Activated gamma-delta T cell treated with anti-CD3 and anti-CD28 coated beads, Interleukin-2, amount 50 U/mL, for 16 hours (primary cell): ENCODE results near the gene NSFL1C.
A peak's percentile ranks its signal among the peaks of the same experiment; 100 is the strongest.
"Not testable (repeated sequence)": the region's sequence is repeated elsewhere in the genome, so short reads cannot be mapped to it uniquely, and the experiment has no call there.

Experiments
- DNase-seq: peaks from one replicate; pipeline ENCODE4 v3.0.0-alpha.2; 2020; ENCODE audit warnings: low read depth

The NSFL1C gene

DNA sequence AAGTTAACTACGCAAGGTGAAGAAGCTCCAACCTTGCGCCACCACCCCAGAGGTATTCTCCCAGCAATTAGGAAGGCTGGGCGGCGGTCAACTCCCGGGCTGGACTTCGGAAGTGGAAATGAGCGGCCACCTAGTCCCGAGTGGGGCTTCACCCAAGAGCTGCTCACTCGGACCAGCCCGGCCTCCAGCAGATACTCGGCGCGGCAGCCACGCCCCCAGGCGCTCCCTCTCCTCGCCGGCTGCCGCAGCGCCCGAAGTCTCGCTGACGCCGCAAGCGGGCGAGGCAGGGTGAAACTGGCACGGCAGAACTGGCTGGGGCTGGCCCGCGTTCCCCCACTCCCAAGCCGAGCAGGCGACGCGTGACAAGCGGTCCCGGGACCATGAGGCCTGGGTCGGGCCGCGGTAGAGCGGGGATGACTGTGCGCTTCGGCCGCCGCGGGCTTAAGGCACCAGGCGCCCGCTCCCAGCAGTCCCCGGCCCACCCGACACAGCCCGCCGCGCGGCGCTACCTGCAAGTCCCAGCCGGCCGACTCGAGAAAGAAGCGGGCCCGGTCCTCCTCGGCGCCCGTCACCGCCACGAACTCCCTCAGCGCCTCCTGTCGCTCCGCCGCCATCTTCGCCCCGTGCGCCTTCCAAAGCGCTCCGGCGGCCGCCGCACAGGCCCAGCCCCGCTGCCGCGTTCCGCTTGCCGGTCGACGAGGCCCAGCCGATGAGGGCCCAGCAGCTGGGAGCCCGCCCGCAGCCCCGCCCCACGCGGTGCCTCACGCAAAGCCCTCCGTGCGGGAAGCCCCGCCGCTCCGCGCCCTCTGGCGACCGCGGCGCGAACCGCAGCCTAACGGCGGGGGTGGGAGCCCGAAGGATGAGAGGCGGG is at the start of gene NSFL1C:
Gene NSFL1C, minus strand, starts transcription at position 639 of the 871 bp plus-strand sequence. Its CDS starts 25 bp downstream, at position 614.
- peak; percentile 97 for DNase-seq

- DNase-seq = no peak
Observed at GRCh38 chr20:1513801-1514200, 47.2 kb upstream of the NSFL1C start.

- no peak for DNase-seq
Observed at GRCh38 chr20:1509237-1509636, 42.6 kb upstream of the NSFL1C start.

DNA sequence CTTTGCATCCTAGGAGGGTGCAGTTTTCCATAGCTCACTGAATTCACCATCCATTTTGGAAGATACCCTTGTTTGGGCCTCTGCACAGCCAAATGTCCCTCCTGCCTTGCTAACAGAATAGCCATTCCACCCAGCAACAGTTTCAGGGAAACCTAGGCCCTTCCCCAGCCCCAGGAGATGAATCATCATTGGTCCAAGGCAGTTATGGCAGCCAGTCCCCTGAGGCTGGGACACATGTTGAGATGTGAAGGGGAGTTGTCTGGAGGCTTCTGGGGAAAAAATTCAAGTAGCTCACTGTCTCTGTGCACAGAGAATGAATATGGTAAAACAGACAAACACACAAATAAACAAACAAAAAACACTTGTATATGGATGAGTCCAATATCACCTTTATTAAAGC is 41.9 kb upstream of the NSFL1C start:
- DNase-seq = no peak

GRCh38 chr20:1507276-1507675 is 40.6 kb upstream of the NSFL1C start:
- DNase-seq = no peak

- no peak for DNase-seq
Observed at GRCh38 chr20:1505871-1506270, 39.2 kb upstream of the NSFL1C start.

DNA sequence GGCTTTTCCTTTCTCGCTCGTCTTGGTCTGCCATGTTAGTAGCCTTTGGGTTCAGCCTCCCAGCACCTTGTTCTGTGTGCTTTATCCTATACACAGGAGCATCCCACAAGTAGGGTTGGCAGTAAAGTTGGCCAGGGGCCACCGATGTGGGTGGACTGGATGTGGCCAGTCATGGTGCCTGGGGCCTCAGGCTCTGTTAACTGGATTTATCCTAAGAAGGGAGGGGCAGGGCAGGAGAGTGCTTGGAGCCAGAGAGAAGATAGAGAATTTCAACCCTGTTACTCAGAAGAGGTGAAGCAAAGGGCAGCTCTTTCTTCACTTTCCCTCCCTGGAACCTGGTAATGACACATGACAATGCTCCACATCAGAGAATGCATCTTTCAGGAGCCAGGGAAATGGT is 38.7 kb upstream of the NSFL1C start:
- DNase-seq = no peak

GRCh38 chr20:1503564-1504227 is 37.0 kb upstream of the NSFL1C start:
- peak; percentile 50 for DNase-seq

DNA sequence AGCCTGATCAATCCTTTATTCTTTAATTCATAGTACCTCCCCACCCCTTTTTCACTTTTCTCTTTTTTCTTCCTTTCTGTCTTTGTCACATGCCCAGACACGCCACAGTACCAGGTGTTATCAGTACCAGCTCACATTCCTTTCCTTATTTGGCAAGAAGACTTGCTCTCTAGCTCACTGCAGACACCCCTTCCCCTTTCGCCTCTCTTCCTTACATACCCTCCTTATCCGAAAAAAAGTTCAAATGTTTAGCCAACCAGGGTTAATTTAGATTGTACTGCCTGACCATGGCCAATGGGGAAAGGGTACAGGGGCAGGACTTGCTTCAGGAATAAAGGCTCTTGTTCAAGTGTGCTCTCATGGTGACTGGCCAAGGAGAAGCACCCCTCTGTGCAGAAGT is 33.8 kb upstream of the NSFL1C start:
- DNase-seq = no peak

DNA sequence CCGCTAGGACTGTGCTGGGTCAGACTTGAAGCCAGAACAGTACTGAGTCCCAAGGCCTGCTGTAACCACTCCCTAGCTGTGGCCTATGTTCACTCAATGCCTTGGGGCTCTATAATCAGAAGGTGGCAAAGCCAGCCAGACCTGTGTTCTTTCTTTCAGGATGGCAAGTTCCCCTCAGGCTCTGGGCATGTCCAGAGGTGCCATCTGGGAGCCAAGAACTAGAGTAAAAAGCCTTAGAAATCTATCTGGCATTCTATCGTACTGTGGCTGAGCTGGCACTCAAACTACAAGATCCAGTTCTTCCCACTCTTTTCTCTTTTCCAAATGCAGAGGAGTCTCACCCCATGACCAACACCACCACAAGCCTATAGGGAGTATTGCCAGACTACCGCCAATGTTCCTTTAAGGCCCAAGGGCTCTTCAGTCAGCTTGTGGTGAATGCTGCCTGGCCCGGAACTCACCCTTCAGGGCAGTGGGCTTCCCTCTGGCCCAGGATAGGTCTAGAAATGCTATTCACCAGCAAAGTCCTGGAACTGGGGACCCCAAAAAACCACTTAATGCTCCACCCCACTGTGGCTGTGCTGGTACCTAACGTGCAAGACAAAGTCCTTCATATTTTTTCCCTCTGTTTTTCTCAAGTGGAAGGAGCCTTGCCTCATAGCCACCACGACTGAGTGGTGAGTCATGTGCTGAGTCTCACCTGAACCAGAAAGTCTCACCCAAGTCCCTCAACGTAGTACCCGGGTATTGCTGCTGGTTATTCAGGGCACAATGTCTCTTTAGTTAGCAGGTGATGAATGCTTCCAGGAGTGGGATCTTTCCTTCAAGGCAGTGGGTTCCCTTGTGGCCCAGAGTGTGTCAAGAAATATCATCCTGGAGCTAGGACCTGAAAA is 33.1 kb upstream of the NSFL1C start:
- no peak for DNase-seq

DNA sequence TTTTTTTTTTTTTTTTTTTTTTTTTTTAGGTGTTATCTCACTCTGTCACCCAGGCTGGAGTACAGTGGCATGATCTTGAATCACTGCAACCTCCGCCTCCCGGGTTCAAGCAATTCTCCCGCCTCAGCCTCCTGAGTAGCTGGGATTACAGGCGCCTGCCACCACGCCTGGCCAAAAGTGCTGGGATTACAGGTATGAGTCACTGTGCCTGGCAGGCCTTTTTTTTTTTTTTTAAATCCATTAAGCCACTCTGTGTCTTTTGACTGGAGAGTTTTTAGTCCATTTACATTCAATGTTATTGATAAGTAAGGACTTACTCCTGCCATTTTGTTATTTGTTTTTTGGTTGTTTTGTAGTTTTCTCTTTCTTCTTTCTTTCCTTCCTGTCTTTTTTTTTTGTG is 30.7 kb upstream of the NSFL1C start:
- not testable (repeated sequence) for DNase-seq

- DNase-seq = no peak
Observed at GRCh38 chr20:1496930-1497329, 30.3 kb upstream of the NSFL1C start.

GRCh38 chr20:1494436-1494835 is 27.8 kb upstream of the NSFL1C start:
- no peak for DNase-seq

- no peak for DNase-seq
Observed at GRCh38 chr20:1493536-1493935, 26.9 kb upstream of the NSFL1C start.

DNA sequence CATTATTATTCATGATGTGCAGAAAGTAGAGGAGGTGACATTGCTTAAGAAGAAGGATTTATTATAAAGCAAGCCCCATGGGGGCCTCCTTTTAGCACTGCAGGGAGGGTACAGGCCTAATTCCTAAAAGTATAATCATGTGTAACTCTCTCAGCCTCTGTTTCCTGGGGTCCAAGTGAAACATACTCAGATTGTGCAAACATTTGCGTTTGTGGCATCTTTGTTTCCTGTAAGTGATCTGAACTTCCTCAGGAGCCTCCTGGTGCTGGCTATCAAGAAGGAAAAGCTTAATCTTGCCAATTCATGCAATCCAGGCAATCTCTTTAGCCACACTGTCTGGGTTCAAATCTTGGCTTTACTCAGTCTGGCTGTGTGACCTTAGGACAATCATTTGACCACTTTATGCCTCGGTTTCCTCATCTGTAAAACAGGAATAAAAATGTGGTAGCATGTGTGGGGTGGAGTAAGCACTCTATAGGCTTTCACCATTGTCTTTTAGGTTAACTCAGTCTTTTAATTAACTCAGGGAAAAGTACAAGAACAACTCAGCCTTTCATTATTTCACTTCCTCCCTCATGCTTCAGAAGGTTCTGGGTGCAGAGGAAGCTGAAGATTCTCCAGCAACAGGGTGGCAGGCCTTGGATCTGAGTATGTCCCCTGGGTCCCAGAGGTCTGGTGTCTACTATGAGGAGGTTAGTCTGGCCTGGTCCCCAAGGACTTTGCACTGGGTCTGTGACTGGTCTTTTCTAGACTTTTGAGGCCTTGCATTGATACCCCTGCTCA is 25.4 kb upstream of the NSFL1C start:
- DNase-seq = no peak

DNA sequence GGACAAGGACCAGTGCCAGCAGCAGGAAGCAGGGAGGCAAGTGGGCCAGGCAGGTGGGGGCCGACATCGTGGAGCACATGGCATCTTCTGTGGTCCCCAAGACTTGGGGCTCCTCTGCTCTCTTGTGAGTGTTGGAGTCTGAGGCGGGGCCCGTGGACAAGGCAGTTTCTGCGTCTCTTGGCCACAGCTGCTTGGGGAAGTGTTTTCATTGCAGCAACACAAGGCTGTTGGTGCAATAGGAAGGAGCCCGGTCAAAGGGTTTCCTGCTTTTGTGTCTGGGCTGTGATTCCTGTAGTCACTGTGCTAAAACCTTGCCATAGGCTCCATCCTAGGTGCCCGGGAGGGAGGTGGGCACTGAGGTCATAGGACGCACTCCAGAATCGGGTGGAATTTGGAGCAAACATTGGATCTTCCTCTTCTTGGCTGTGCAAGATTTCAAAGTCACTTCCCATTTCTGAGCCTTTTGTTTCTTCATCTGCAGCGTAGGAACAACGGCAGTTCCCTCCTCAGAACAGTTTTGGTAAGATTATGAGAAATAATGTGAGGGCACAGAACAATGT is 24.7 kb upstream of the NSFL1C start, which contains the start of gene SIRPB2:
Gene SIRPB2, minus strand, starts transcription at position 140 of the 560 bp plus-strand sequence. Its CDS starts 61 bp downstream, at position 79.
- no peak for DNase-seq

GRCh38 chr20:1490643-1491195 is 24.1 kb upstream of the NSFL1C start:
- DNase-seq = no peak

GRCh38 chr20:1489764-1490436 is 23.3 kb upstream of the NSFL1C start:
- DNase-seq = no peak

- no peak for DNase-seq
Observed at GRCh38 chr20:1489325-1489724, 22.7 kb upstream of the NSFL1C start.

- DNase-seq = no peak
Observed at GRCh38 chr20:1486566-1486965, 19.9 kb upstream of the NSFL1C start.
